HepG2 (cell line): ENCODE measurements around the gene APOD.

Experiments used
- MTA1 ChIP-seq: sonication (generic); formaldehyde crosslinking; IDR thresholded peaks from 2 replicates; pipeline ENCODE4 v1.4.0; 2020; ENCODE audit warnings: missing genetic modification reagents, mild to moderate bottlenecking, borderline replicate concordance
- POLR2A ChIP-seq, 2 experiments: IDR thresholded peaks; 2 replicates each; pipeline ENCODE4 v1.6.1; 2011; ENCODE audit warnings: low read depth in 2 of 2, low read length in 2 of 2, mild to moderate bottlenecking in 1 of 2, moderate library complexity in 1 of 2; ENCODE audit not compliant: insufficient read depth in 1 of 2
- ZNF180 ChIP-seq: sonication (generic); formaldehyde crosslinking; IDR thresholded peaks from 2 replicates; pipeline ENCODE4 v1.4.0; 2020; ENCODE audit warnings: low read depth, missing genetic modification reagents, borderline replicate concordance
- ZNF564 ChIP-seq: sonication (generic); formaldehyde crosslinking; IDR thresholded peaks from 2 replicates; pipeline ENCODE4 v1.8.1; 2023; ENCODE audit warnings: mild to moderate bottlenecking, missing genetic modification reagents
- TF ChIP-seq, protein P1 (sequence below): sonication (generic); formaldehyde crosslinking; IDR thresholded peaks from 2 replicates; pipeline ENCODE4 v1.5.0; 2020; ENCODE audit warnings: mild to moderate bottlenecking, missing genetic modification reagents, moderate library complexity
- TF ChIP-seq, protein P2 (sequence below): sonication (generic); formaldehyde crosslinking; IDR thresholded peaks from 2 replicates; pipeline ENCODE4 v1.8.1; 2022; ENCODE audit warnings: low read depth, mild to moderate bottlenecking, missing genetic modification reagents
- TF ChIP-seq, protein P3 (sequence below): sonication (generic); formaldehyde crosslinking; conservative IDR thresholded peaks from 2 replicates; pipeline ENCODE4 v1.8.0; 2022; ENCODE audit warnings: missing genetic modification reagents

DNA sequence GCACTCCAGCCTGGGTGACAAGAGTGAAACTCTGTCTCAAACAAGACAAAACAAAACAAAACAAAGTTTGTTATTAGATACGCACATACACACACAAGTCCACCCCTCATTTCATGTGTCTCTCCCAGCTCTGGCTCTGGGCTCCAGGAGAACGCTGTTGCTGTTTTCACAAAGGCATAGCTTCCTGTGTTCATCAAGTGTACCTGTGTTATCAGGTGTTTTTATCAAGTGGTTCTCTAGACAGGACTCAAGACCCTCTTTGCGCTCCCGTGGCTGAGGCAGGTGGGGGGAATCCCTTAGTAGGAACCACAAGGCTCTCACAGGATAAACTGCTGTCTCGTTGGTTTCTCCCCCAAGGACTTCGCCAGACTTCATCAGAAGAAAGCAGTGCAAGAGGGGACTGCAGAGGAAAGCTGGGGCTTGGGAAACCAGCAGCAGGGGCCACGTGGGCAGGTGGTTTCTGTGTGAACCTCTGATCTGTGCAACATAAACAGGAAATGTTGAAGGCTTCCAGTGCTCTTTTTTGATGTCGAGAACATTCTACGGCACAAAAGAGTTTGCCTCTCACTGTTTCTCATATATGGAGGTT lies 33.7 kb downstream of the APOD start:
- TF ChIP-seq MTA1, result no peak
- TF ChIP-seq, protein P1, sequence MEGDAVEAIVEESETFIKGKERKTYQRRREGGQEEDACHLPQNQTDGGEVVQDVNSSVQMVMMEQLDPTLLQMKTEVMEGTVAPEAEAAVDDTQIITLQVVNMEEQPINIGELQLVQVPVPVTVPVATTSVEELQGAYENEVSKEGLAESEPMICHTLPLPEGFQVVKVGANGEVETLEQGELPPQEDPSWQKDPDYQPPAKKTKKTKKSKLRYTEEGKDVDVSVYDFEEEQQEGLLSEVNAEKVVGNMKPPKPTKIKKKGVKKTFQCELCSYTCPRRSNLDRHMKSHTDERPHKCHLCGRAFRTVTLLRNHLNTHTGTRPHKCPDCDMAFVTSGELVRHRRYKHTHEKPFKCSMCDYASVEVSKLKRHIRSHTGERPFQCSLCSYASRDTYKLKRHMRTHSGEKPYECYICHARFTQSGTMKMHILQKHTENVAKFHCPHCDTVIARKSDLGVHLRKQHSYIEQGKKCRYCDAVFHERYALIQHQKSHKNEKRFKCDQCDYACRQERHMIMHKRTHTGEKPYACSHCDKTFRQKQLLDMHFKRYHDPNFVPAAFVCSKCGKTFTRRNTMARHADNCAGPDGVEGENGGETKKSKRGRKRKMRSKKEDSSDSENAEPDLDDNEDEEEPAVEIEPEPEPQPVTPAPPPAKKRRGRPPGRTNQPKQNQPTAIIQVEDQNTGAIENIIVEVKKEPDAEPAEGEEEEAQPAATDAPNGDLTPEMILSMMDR, result no peak
- TF ChIP-seq, protein P2, sequence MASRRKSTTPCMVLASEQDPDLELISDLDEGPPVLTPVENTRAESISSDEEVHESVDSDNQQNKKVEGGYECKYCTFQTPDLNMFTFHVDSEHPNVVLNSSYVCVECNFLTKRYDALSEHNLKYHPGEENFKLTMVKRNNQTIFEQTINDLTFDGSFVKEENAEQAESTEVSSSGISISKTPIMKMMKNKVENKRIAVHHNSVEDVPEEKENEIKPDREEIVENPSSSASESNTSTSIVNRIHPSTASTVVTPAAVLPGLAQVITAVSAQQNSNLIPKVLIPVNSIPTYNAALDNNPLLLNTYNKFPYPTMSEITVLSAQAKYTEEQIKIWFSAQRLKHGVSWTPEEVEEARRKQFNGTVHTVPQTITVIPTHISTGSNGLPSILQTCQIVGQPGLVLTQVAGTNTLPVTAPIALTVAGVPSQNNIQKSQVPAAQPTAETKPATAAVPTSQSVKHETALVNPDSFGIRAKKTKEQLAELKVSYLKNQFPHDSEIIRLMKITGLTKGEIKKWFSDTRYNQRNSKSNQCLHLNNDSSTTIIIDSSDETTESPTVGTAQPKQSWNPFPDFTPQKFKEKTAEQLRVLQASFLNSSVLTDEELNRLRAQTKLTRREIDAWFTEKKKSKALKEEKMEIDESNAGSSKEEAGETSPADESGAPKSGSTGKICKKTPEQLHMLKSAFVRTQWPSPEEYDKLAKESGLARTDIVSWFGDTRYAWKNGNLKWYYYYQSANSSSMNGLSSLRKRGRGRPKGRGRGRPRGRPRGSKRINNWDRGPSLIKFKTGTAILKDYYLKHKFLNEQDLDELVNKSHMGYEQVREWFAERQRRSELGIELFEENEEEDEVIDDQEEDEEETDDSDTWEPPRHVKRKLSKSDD, result no peak
- TF ChIP-seq POLR2A (IDR thresholded peaks at IDR 0.05; ENCODE audit: insufficient read depth in 1 of 2, low read depth in 2 of 2, low read length in 2 of 2), result no peak
- no peak for TF ChIP-seq ZNF180
- no peak for TF ChIP-seq ZNF564 (CRISPR knock-in tag)
- TF ChIP-seq, protein P3, sequence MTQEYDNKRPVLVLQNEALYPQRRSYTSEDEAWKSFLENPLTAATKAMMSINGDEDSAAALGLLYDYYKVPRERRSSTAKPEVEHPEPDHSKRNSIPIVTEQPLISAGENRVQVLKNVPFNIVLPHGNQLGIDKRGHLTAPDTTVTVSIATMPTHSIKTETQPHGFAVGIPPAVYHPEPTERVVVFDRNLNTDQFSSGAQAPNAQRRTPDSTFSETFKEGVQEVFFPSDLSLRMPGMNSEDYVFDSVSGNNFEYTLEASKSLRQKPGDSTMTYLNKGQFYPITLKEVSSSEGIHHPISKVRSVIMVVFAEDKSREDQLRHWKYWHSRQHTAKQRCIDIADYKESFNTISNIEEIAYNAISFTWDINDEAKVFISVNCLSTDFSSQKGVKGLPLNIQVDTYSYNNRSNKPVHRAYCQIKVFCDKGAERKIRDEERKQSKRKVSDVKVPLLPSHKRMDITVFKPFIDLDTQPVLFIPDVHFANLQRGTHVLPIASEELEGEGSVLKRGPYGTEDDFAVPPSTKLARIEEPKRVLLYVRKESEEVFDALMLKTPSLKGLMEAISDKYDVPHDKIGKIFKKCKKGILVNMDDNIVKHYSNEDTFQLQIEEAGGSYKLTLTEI, result no peak
